IPS-15b (cell line): ENCODE results near the gene OTUD6A.

Experiments
- H3K27me3 ChIP-seq: one replicate; pipeline ENCODE4 v1.6.1; 2013; ENCODE audit warnings: low read length; ENCODE audit not compliant: control insufficient read depth, insufficient read depth
- H3K36me3 ChIP-seq: one replicate; pipeline ENCODE4 v1.6.1; 2013; ENCODE audit warnings: low read length; ENCODE audit not compliant: control insufficient read depth, insufficient read depth
- H3K4me1 ChIP-seq: one replicate; pipeline ENCODE4 v1.6.1; 2013; ENCODE audit warnings: mild to moderate bottlenecking, low read length; ENCODE audit not compliant: control insufficient read depth, insufficient read depth
- H3K4me3 ChIP-seq: one replicate; pipeline ENCODE4 v1.5.1; 2013; ENCODE audit warnings: low read depth, low read length
- H3K9ac ChIP-seq: one replicate; pipeline ENCODE4 v1.6.1; 2013; ENCODE audit warnings: low read depth, mild to moderate bottlenecking, low read length
- H3K9me3 ChIP-seq: one replicate; pipeline ENCODE4 v1.6.1; 2013; ENCODE audit warnings: mild to moderate bottlenecking, low read length; ENCODE audit not compliant: control insufficient read depth, insufficient read depth

OTUD6A gene

DNA sequence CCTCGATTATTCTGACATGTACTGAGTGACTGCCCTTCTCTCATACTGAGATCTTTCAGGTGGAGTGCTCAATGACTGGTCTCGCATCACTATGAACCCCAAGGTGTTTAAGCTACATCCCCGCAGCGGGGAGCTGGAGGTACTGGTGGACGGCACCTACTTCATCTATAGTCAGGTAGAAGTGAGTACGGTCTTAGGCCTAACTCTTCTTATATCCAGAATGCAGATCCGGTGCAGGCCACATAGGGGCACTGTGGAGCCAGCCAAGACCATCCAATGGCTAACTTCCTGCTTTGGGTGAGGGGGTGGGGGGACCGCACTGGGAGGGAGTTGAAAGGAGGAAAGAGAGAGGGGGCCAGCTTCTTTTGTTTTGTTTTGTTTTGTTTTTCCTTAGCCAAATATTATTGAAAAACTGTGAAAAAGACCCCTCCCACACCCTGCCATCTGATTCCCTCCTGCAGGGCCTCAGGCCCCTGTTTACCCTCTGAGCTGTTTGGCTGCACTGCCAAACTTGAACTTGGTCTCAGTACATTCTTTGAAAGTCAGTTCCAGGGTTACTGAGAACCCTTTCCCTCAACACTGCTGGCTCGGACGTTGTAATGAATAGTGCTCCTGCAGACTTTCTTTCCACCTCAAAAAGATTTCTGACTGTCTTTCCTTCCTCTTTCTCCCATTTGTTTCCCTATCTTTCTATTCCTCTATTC lies 28.8 kb upstream of the OTUD6A start:
- no peak overlapping the region for H3K4me3 ChIP-seq
- H3K9ac ChIP-seq = no peak overlapping the region
- peaks cover 3% of the 10 kb centered on the region for H3K4me1 ChIP-seq
- no peaks in the 10 kb centered on the region for H3K27me3 ChIP-seq
- no peaks in the 10 kb centered on the region for H3K9me3 ChIP-seq
- no peaks in the 10 kb centered on the region for H3K36me3 ChIP-seq

DNA sequence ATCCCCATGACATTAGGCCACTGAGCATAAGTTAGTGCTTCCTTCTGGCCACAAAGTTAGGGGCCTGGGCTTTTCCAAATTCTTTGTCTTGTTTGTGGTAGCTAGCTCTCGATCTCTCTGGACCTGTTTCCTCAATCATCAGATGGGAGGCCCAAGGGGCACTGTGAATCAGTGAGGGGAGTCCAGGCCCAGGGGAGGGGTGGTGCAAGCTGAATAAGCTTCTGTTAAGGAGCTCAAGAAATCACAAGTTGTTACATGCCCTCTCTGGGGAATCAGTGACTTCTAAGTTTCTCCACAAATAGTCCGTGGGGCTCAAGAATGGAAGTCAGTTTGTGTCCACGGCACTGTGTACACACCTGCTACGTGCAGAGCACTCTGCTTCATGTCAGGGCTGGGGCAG lies 27.6 kb upstream of the OTUD6A start:
- Histone ChIP-seq H3K27me3 (no peaks in the 10 kb centered on the region), H3K36me3 (no peaks in the 10 kb centered on the region), H3K9me3 (no peaks in the 10 kb centered on the region), H3K4me3 (no peak overlapping the region), H3K9ac (no peak overlapping the region), H3K4me1 (peaks cover 3% of the 10 kb centered on the region)

DNA sequence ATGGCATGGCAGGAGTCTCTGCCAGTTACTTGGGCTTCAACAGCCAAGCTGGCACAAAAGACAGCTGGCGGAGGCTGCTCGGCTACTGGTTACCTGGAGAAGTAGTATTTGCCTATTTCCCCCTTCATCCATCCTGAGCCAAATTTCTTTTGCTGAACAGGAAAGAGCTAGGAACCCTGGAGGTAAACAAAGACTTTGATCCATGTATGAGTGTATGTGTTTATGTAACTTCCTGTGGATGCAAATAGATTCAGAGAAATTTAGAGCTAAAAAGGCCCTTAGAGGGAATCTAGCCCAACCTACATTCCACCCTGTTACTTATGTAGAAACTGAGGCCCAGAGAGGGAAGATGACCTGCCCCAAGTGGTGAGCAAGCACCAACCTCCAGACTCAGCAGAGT lies 23.7 kb upstream of the OTUD6A start:
- H3K4me3 ChIP-seq = no peak overlapping the region
- H3K27me3 ChIP-seq = no peaks in the 10 kb centered on the region
- no peaks in the 10 kb centered on the region for H3K9me3 ChIP-seq
- no peak overlapping the region for H3K9ac ChIP-seq
- no peaks in the 10 kb centered on the region for H3K4me1 ChIP-seq
- H3K36me3 ChIP-seq = no peaks in the 10 kb centered on the region

DNA sequence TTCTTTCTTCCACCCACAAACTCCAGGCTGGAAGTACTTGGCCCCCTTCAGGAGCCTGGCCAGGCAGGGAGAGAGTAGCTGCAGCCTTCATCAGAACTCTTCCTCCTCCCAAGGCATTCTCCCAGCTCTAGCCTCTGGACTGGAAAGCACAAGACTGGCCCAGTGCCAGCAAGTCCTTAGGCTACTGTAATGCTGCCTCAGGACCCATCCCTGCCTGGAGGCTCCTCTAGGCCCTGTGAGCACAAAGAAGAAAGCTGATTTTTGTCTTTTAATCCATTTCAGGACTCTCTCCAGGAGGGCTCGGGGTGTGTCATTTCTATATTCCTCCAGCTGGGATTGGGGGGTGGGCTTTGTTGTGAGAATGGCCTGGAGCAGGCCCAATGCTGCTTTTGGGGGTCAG lies 23.3 kb upstream of the OTUD6A start:
- H3K9ac ChIP-seq = no peak overlapping the region
- H3K36me3 ChIP-seq = no peaks in the 10 kb centered on the region
- no peaks in the 10 kb centered on the region for H3K27me3 ChIP-seq
- no peak overlapping the region for H3K4me3 ChIP-seq
- H3K4me1 ChIP-seq = no peaks in the 10 kb centered on the region
- H3K9me3 ChIP-seq = no peaks in the 10 kb centered on the region

DNA sequence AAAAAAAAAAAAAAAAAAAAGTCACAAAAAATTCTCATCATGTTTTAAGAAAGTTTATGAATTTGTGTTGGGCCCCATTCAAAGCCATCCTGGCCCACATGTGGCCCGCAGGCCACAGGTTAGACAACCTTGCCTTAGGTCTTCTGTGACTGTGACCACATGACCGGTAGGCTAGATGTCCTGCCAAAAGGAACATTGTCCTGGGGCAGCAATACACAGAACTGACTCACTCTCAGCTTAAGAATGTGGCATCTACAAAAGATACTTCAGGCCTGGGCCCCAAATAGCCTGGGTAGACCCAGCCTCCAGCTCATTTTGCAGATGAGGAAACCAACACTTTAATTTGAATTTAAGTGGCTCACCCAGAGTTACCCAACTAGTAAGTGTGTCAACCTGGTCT lies 22.5 kb upstream of the OTUD6A start:
- no peaks in the 10 kb centered on the region for H3K36me3 ChIP-seq
- H3K9me3 ChIP-seq = no peaks in the 10 kb centered on the region
- no peaks in the 10 kb centered on the region for H3K27me3 ChIP-seq
- no peak overlapping the region for H3K9ac ChIP-seq
- no peaks in the 10 kb centered on the region for H3K4me1 ChIP-seq
- no peak overlapping the region for H3K4me3 ChIP-seq

DNA sequence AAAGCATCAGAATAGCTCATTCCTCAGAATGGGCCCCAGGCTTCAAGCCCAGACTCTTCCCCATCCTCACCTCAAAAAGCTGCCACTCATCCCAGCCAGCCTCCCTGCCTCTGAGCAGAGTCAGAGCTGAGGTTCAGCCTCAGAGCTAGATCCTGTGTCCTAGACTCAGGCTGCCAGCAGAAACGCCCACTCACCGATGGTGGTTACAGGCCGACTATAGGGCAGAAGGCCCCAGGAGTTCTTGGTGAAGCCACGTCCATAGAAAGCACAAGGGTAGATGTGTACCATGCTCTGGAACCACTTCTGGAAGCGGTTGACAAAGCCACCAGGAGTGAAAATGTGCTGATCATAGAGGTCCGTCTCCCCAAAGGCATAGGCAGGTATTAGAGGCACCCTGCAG lies 20.3 kb upstream of the OTUD6A start:
- H3K36me3 ChIP-seq = no peaks in the 10 kb centered on the region
- no peaks in the 10 kb centered on the region for H3K27me3 ChIP-seq
- no peak overlapping the region for H3K9ac ChIP-seq
- no peaks in the 10 kb centered on the region for H3K4me1 ChIP-seq
- no peaks in the 10 kb centered on the region for H3K9me3 ChIP-seq
- no peak overlapping the region for H3K4me3 ChIP-seq

DNA sequence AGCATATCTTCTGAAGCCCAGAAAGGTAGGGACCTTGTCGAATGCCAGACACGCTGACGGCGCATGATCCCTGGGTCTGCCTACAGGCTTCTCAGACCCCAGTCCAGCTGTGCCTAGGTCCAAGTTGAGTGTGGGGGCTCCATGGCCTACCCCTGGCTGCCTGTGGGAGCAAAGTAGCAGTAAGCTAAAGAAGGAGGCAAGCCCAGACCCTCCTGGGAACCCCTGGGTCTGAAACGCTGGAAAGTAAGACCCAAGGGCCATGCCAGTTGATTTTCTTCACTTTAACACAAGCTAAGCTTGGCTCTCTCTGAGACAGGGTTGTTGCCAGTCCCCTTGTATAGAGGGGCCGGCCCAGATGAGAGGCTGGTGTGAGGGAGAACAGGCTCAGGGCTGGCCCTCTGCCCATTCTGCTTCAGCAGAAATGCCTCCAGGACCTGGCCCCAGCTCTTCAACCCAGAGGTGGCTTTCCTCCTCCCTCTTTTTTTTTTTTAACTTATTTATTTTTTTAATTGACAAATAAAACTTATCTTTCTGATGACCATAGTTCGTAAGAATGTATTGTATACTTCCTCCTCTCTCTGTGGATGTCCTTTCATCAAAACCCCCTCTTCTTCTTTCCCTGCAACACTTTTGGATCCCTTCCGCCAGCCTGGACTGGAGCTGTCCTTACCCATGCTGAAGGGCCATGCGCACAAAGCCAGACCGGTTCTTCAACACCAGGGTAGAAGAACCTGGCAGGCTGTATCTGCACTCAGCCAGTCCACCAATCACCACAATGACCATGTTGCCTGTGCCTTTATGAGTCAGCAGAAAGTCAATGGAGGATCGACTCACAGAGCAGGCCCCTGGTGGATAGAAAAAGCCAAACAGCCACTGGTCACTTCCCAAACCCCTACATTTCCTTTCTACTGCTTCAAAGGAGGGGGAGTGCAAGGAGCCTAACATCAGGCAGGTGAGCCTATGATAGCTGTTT lies 19.6 kb upstream of the OTUD6A start:
- no peaks in the 10 kb centered on the region for H3K4me1 ChIP-seq
- H3K36me3 ChIP-seq = no peaks in the 10 kb centered on the region
- no peak overlapping the region for H3K9ac ChIP-seq
- no peaks in the 10 kb centered on the region for H3K9me3 ChIP-seq
- H3K4me3 ChIP-seq = no peak overlapping the region
- no peaks in the 10 kb centered on the region for H3K27me3 ChIP-seq

DNA sequence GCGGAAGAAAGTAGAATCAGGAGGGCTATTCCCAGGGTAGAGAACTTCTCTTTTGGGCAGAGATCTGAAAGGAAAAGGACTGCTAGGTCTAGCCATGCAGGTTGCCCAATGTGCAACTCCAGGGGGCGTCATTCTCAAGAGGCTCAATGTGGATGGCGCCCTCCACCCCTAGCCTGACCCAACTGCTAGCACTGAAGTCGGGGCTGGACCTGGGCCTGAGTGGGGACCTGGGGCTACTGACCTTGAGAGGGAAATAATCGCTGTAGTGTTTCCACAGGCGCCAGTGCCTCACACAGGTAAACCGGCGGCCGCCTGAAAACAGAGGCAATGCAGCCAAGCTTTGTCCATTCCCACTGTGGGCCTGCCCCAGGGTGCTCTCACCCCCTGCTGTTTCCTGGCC lies 18.6 kb upstream of the OTUD6A start:
- no peak overlapping the region for H3K4me3 ChIP-seq
- H3K27me3 ChIP-seq = no peaks in the 10 kb centered on the region
- no peaks in the 10 kb centered on the region for H3K4me1 ChIP-seq

DNA sequence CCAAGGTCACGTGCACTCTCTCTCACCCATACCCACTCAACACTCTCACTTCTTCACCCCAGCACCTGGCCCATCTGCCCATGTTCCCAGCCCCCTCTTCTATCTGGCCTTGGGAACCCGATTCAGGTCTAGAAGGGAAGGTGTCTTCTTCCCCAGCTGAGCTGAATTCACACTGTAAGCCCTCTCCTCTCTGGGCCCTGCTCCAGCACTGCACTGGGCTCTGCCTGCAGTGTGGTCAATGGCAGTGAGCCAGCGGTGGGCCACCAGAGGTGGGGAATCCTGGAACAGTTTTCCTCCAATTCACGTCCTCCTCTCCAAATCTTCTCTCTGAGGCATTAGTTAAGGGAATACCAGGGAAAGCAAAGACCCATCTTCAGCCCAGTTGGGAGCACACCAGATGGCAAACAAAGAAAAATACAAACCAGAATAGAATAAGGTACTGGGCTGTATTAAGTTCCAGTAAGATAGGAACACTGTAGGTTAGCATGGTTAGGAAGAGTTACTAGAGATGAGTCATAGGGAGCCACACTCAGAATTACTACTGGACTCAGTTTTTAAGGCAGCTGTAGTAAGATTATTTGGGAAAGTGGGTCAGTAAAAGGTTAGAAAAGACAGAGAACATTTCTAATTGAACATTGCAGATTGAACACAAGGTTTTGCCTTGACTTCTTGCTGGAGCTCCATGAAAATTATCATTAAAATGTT lies 17.6 kb upstream of the OTUD6A start:
- Histone ChIP-seq H3K36me3 (no peaks in the 10 kb centered on the region), H3K9me3 (no peaks in the 10 kb centered on the region), H3K9ac (no peak overlapping the region), H3K4me1 (no peaks in the 10 kb centered on the region), H3K4me3 (no peak overlapping the region), H3K27me3 (no peaks in the 10 kb centered on the region)

More for the DNA sequence above, 18.6 kb upstream of the OTUD6A start:
- no peaks in the 10 kb centered on the region for H3K36me3 ChIP-seq
- H3K9ac ChIP-seq = no peak overlapping the region
- H3K9me3 ChIP-seq = no peaks in the 10 kb centered on the region

DNA sequence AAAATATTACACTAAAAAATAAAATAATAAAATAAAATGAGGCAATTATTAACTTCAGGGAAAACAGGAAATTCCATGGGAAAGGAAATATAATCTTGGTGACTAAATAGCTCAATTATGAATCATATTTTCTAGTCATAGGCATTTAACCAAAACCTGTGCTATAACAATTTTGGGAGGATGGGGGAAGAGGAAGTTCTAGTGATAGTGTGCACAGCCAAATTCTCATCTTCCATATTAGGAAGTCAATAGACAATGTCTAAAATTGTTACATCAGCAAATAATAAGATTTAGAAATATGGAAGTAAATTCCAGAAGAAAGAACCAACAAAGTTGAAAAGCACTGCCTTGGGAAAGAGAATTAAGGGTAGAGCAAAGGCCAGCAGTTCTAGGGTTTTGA lies 15.3 kb upstream of the OTUD6A start:
- Histone ChIP-seq H3K9ac (no peak overlapping the region), H3K4me1 (no peaks in the 10 kb centered on the region), H3K27me3 (no peaks in the 10 kb centered on the region), H3K4me3 (no peak overlapping the region), H3K9me3 (no peaks in the 10 kb centered on the region), H3K36me3 (no peaks in the 10 kb centered on the region)

DNA sequence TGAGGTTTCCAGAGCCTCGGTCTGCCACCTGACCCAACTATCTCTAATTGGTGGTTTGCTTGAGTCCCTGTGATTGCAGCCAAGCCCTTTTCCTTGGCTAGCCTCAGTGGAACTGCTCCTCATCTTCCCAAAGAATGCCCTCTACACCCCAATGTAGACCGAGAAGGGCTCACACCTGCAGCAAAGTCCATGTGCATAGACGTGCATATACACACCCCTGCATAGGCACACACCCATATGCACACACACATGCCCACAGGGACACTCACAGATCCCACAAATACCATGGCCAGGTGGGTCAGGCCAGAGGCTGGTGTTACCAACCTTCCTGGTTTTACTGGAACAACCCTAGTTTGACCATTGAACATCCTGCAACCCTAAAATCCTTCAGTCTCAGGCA lies 12.9 kb upstream of the OTUD6A start:
- H3K4me1 ChIP-seq = no peaks in the 10 kb centered on the region

More for the DNA sequence above, 12.9 kb upstream of the OTUD6A start:
- no peaks in the 10 kb centered on the region for H3K27me3 ChIP-seq
- no peak overlapping the region for H3K9ac ChIP-seq
- no peak overlapping the region for H3K4me3 ChIP-seq
- H3K9me3 ChIP-seq = no peaks in the 10 kb centered on the region
- H3K36me3 ChIP-seq = no peaks in the 10 kb centered on the region
